Left colon (tissue), 2 donors: ENCODE data around the gene ZSCAN10. TPM values are rescaled to one million over a fixed set of nuclear protein-coding genes. Genes with fewer than 3 reads are reported as not detected.
"Not testable (repeated sequence)": the region's sequence is repeated elsewhere in the genome, so short reads cannot be mapped to it uniquely, and the experiment has no call there.

Experiments used
- ATAC-seq: fragments of 200-7000 bp; cut with Tn5 transposase; one replicate; pipeline ENCODE4 v1.9.1; 2020; ENCODE audit warnings: mild to moderate bottlenecking, moderate library complexity
- DNase-seq, 2 donors: peaks; one replicate each; pipeline ENCODE4 v3.0.0-alpha.2; 2020
- intact Hi-C, 2 donors: fragments of 100-400 bp; cut with DNase I in 1 of 2; cut with micrococcal nuclease in 1 of 2; formaldehyde crosslinking; loops; one replicate each; pipeline versions ENCODE4 v1.11.2 to v1.14.0; 2022; cut with DNase I, micrococcal nuclease
- long read RNA-seq: library from polyadenylated mRNA; unstranded; transcript quantifications from one replicate; pipeline ENCODE4 v2.0.0, GENCODE V29; 2021
- total RNA-seq, 2 donors: library from RNA; stranded (reverse); fragmentation: NEBNext Ultra II Directional; extraction: Animal tissue kit (Norgen Biotek cat#: 25700); gene quantifications; one replicate each; pipeline ENCODE4 v1.2.1, GENCODE V29; 2021
- donor health status: DM: no; HTN: no; CAD: no.
- donor health status: DM: yes; HTN: yes; CAD: no.

ZSCAN10 gene
- total RNA-seq = not detected
- long read RNA-seq = 0 reads

- intact Hi-C loops = no loop called here
- DNase-seq = no peak
- ATAC-seq = no peak
Observed at GRCh38 chr16:3098459-3099394, at the start of gene ZSCAN10. Gene ZSCAN10, minus strand, starts transcription at chr16:3099294. Its CDS starts 6,357 bp downstream, at chr16:3092937.

DNA sequence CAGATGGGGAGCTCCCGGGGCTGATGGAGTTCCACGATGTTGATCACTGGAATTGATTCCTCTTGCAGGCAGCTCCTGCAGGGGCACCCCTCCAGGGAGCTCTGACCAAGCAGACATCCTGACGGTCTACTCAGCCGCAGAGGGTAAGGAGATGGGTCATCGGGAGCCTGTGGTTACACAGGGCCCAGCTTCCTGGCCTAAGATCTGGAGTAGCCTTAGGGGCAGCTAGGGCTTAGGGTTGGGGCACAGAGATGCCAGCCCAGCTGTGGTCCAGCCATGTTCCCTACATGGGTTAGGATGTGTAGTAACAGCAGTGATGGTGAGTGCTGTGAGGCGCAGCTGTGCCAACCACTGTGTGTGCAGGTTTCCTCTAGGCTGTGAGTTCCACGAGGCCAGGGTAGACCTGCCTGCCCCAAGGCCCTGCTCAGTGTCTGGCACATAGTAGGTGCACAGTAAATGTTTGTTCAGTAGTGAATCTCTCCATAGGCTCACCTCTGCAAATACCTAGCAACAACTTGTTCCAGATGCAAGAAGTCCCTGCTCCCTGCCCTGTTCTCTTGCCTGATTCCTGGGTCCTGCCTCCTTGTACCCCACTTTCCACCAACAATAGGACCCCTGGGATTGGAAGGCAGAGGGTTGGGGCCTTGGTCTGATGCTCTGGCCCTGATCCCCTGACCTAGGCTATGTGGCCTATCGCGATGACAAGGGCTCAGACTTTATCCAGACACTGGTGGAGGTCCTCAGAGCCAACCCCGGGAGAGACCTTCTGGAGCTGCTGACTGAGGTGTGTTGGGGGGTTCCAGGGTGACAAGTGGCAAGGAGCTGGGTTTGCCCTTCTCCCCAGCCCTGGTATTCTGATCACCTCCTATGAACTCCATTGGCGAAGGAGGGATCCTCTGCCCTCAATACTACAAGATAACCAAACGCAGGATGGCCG lies 49.4 kb upstream of the ZSCAN10 start:
- ATAC-seq = no peak
- no peak for DNase-seq
- intact Hi-C loops = no loop called here

DNA sequence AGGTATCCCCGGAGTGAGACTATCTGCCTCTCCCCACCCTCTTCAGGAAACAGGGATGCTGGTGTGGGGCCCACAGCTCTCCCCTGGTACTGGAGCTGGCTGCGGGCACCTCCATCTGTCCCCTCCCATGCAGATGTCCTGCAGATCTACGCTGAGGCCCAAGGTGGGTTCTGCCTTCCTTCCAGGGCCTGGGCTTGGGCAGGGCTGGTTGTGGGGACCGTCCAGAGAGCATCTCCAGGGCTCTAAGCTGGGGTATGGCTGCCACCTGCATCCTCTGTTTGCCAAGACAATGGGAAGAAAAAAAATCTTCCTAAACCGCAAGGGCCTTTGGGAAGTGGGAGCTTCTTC lies 48.6 kb upstream of the ZSCAN10 start:
- no peak for ATAC-seq
- DNase-seq = no peak
- intact Hi-C loops = no loop called here

- ATAC-seq = no peak
- DNase-seq = no peak
- intact Hi-C loops = no loop called here
Observed at GRCh38 chr16:3147046-3147756, 48.1 kb upstream of the ZSCAN10 start.

- intact Hi-C loops = no loop called here
- DNase-seq (no peak), ATAC-seq (no peak)
Observed at GRCh38 chr16:3145660-3146059, 46.6 kb upstream of the ZSCAN10 start.

GRCh38 chr16:3145151-3145550 lies 46.1 kb upstream of the ZSCAN10 start:
- intact Hi-C loops = no loop called here
- ATAC-seq (no peak), DNase-seq (no peak)

GRCh38 chr16:3144321-3144983 lies 45.4 kb upstream of the ZSCAN10 start:
- no peak for DNase-seq
- intact Hi-C loops = no loop called here
- peak; percentile 27 for ATAC-seq

DNA sequence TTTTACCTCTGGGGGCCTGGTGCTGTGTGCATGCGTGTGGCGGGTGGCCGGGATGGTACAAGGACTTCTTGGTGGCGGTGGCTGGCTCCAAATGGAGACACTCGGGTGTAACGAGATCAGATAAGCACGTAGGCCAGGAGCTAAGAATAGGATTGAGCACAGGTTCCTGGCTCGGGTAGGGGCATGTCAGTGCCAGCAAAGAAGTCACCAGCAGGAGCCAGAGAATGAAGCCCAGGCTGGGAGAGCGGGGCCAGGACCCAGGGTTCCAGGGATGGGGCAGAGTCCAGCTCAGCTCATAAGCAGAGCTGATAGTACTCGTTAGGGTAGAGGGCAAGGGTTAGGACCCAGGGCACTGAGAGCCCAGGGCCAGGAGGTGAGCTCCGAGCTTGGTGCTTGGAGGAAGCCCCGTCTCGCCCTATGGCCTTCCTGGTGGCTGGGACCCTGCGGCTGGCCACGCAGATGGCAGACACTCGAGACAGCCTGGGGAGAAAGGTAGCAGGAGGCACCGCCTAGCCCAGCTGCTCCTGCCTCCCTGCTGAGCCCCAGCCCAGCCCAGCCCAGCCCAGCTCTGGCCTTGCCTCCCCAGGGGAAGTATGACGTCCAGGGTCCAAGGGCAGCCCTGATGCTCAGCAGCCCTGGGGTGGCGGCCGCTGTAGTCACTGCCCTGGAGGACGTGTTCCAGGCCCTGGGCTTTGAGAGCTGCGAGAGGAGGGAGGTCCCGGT lies 44.7 kb upstream of the ZSCAN10 start:
- intact Hi-C loops = no loop called here
- ATAC-seq = peak; percentile 92

GRCh38 chr16:3143189-3143588 lies 44.1 kb upstream of the ZSCAN10 start:
- intact Hi-C loops = no loop called here
- ATAC-seq (no peak), DNase-seq (no peak)

More for the DNA sequence above, 44.7 kb upstream of the ZSCAN10 start:
- peak; percentile 67 to 76 for DNase-seq

GRCh38 chr16:3142770-3143169 lies 43.7 kb upstream of the ZSCAN10 start:
- intact Hi-C loops = no loop called here
- ATAC-seq = no peak
- no peak for DNase-seq

DNA sequence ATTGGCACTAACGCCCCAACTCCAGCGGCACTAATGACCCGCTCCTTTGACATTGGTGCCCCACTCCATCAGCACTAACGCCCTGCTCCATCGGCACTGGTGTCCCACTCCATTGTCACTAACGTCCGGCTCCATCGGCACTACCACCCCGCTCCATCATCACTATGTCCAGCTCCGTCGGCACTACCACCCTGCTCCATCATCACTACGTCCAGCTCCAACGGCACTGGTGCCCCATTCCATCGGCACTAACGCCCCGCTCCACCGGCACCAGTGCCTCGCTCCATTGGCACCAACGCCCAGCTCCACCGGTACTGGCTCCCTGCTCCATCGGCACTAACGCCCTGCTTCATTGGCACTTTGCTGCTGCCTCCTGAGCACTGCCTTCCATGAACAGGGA lies 43.2 kb upstream of the ZSCAN10 start:
- no peak for ATAC-seq
- intact Hi-C loops = no loop called here
- DNase-seq = no peak

DNA sequence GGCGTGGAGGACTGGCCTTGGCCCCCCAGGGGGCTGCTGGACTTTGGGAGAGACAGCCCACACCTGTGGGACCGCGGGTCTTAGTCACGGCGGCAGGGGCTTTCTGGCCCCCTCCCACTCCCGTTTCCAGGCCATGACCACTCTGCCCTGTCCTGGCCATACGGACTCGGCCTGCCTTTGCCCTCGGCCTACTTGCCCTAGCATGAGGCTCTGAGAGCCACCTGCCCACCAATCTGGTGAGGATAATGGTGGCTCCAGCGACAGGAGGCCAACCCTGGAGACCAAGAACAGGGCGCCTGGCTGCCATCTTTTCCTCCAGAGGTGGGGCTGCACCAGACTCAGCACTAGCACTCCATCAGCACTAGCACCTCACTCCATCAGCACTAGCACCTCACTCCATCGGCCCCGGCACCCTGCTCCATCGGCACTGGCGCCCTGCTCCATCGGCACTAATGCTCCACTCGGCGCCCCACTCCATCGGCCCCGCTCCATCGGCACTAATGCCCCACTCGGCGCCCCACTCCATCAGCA lies 42.8 kb upstream of the ZSCAN10 start:
- ATAC-seq (no peak), DNase-seq (no peak)
- intact Hi-C loops = no loop called here

DNA sequence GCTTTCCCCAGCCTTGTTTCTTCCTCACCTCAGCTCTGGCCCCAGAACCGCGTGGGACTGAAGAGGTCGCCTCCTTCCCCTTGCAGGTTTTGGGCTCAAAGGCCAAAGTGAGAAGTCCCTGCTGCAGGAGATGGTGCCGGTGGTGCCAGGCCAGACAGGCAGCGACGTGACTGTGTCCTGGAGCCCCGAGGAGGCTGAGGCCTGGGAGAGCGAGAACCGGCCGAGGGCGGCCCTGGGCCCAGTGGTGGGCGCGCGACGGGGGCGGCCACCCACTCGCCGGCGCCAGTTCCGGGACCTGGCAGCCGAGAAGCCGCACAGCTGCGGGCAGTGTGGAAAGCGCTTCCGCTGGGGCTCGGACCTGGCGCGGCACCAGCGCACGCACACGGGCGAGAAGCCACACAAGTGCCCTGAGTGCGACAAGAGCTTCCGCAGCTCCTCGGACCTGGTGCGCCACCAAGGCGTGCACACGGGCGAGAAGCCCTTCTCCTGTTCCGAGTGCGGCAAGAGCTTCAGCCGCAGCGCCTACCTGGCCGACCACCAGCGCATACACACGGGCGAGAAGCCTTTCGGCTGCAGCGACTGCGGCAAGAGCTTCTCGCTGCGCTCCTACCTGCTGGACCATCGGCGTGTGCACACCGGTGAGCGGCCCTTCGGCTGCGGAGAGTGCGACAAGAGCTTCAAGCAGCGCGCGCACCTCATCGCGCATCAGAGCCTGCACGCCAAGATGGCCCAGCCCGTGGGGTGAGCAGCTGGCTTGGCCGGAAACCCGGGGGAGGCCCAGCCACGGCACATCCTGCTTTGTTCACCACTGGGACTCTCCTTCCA lies 41.7 kb upstream of the ZSCAN10 start:
- intact Hi-C loops = no loop called here
- ATAC-seq = no peak
- DNase-seq = no peak

- DNase-seq, ATAC-seq, intact Hi-C loops: not testable (repeated sequence)
Observed at GRCh38 chr16:3139561-3139960, 40.5 kb upstream of the ZSCAN10 start.

DNA sequence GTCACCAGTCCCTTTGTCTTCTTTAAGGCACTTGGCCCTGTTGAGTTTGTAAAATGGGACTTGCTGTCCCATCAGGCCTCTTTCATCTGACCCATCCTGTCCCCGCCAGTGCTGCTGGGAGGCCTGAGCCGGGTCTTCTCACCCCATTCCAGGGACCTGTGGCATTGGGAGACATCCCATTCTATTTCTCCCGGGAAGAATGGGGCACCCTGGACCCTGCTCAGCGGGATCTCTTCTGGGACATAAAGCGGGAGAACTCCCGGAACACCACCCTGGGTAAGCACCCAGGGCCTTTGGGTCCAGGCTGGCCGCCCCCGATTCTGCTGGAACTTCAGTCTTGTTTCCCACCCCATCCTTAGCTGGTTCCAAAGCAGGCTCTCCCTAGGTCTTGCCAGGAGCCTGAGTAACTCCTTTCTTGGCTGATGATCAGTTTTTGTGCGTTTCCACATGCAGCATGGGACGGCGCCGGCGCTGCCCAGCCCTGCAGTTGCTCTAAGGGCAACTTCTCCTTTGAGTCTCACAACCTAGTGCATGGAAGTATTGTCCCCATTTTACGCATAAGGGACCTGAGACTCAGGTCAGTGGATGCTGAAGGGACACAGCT lies 39.8 kb upstream of the ZSCAN10 start:
- ATAC-seq = no peak
- DNase-seq = no peak
- intact Hi-C loops = no loop called here

DNA sequence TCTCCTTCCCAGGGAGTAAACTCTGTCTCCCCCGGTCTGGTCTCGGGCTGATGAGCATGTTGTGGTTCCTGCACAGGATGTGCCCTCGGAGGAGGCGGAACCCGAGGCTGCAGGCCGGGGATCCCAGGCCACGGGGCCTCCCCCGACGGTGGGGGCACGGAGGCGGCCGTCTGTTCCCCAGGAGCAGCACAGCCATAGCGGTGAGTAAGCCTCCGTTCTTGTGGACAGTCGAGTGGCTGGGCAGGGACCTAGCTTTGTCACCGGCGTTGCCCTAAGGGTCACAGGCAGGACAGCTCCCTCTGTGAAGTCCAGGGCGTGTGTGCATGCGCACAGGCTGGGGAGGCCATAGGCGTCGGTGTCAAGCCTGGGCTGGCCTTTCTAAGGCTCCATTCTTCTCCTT lies 39.2 kb upstream of the ZSCAN10 start:
- DNase-seq (no peak), ATAC-seq (no peak)
- intact Hi-C loops = no loop called here

DNA sequence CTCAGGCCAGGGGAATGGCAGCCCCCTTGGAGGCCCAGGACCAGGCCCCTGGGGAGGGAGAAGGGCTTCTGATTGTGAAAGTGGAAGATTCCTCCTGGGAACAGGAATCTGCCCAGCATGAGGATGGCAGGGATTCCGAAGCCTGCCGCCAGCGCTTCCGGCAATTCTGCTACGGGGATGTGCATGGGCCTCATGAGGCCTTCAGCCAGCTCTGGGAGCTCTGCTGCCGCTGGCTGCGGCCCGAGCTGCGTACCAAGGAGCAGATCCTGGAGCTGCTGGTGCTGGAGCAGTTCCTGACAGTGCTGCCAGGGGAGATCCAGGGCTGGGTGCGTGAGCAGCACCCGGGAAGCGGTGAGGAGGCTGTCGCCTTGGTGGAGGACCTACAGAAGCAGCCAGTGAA lies 38.2 kb upstream of the ZSCAN10 start:
- ATAC-seq = no peak

More for the DNA sequence above, 38.2 kb upstream of the ZSCAN10 start:
- DNase-seq = no peak
- intact Hi-C loops = no loop called here
